Astrocyte of the spinal cord (primary cell): ENCODE measurements around the gene ALB.

Experiments used
- DNase-seq: peaks from one replicate; pipeline ENCODE4 v3.0.0; 2011; ENCODE audit warnings: low read depth, low spot score
- H3K4me3 ChIP-seq: 2 replicates; pipeline ENCODE4 v1.5.1; 2011; ENCODE audit warnings: low read depth, mild to moderate bottlenecking, low read length, moderate library complexity
- in situ Hi-C: cut with HindIII; loops from 2 replicates; pipeline ENCODE4 v1.10.0; 2017; ENCODE audit warnings: low sequenced_read_pairs
- TF ChIP-seq, protein P1 (sequence below): IDR thresholded peaks from 2 replicates; pipeline ENCODE4 v1.5.1; 2012; ENCODE audit warnings: low read depth, mild to moderate bottlenecking, low read length, inconsistent platforms

The ALB gene

DNA sequence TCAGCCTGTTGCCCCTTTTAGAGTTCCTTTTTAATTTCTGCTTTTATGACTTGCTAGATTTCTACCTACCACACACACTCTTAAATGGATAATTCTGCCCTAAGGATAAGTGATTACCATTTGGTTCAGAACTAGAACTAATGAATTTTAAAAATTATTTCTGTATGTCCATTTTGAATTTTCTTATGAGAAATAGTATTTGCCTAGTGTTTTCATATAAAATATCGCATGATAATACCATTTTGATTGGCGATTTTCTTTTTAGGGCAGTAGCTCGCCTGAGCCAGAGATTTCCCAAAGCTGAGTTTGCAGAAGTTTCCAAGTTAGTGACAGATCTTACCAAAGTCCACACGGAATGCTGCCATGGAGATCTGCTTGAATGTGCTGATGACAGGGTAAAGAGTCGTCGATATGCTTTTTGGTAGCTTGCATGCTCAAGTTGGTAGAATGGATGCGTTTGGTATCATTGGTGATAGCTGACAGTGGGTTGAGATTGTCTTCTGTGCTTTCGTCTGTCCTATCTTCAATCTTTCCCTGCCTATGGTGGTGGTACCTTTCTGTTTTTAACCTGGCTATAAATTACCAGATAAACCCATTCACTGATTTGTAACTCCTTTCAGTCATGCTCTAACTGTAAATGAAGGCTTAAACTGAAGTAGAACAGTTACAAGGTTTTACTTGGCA lies 7.8 kb downstream of the ALB start:
- TF ChIP-seq, protein P1, sequence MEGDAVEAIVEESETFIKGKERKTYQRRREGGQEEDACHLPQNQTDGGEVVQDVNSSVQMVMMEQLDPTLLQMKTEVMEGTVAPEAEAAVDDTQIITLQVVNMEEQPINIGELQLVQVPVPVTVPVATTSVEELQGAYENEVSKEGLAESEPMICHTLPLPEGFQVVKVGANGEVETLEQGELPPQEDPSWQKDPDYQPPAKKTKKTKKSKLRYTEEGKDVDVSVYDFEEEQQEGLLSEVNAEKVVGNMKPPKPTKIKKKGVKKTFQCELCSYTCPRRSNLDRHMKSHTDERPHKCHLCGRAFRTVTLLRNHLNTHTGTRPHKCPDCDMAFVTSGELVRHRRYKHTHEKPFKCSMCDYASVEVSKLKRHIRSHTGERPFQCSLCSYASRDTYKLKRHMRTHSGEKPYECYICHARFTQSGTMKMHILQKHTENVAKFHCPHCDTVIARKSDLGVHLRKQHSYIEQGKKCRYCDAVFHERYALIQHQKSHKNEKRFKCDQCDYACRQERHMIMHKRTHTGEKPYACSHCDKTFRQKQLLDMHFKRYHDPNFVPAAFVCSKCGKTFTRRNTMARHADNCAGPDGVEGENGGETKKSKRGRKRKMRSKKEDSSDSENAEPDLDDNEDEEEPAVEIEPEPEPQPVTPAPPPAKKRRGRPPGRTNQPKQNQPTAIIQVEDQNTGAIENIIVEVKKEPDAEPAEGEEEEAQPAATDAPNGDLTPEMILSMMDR, result no peak
- no peak for DNase-seq
- H3K4me3 ChIP-seq, result no peak overlapping the region
- in situ Hi-C loops, result no loop called here

DNA sequence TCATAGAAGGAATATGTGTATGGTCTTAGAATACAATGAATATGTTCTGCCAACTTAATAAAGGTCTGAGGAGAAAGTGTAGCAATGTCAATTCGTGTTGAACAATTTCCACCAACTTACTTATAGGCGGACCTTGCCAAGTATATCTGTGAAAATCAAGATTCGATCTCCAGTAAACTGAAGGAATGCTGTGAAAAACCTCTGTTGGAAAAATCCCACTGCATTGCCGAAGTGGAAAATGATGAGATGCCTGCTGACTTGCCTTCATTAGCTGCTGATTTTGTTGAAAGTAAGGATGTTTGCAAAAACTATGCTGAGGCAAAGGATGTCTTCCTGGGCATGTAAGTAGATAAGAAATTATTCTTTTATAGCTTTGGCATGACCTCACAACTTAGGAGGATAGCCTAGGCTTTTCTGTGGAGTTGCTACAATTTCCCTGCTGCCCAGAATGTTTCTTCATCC lies 9.2 kb downstream of the ALB start:
- no peak for DNase-seq
- in situ Hi-C loops, result no loop called here
- TF ChIP-seq, protein P1, result no peak
- no peak overlapping the region for H3K4me3 ChIP-seq

DNA sequence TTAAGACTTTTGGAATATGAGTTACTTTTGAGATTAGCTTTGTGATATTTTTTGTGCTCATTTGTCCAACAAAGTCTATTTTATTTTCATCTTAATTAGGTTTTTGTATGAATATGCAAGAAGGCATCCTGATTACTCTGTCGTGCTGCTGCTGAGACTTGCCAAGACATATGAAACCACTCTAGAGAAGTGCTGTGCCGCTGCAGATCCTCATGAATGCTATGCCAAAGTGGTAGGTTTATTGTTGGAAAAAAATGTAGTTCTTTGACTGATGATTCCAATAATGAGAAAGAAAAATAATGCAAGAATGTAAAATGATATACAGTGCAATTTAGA lies 10.8 kb downstream of the ALB start:
- TF ChIP-seq, protein P1, result no peak
- H3K4me3 ChIP-seq, result no peak overlapping the region
- in situ Hi-C loops, result no loop called here
- no peak for DNase-seq

DNA sequence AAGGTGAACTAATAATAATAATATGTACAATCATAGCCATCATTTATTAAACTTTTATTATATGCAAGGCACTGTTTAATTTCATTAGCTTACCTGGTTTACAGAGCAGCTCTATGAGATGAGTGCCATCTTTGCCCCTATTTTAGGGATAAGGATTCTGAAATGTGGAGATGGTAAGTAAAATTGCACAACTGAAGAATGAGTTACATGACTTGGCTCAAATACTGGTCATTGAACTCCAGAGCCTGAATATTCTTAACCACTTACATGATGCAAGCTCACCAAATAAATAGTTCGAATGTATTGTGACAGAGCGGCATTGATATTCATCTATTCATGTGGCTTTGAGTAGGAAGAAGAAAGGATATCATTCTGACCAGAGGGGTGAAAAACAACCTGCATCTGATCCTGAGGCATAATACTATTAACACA lies 11.7 kb downstream of the ALB start:
- TF ChIP-seq, protein P1, result no peak
- DNase-seq, result no peak
- in situ Hi-C loops, result no loop called here
- no peak overlapping the region for H3K4me3 ChIP-seq

DNA sequence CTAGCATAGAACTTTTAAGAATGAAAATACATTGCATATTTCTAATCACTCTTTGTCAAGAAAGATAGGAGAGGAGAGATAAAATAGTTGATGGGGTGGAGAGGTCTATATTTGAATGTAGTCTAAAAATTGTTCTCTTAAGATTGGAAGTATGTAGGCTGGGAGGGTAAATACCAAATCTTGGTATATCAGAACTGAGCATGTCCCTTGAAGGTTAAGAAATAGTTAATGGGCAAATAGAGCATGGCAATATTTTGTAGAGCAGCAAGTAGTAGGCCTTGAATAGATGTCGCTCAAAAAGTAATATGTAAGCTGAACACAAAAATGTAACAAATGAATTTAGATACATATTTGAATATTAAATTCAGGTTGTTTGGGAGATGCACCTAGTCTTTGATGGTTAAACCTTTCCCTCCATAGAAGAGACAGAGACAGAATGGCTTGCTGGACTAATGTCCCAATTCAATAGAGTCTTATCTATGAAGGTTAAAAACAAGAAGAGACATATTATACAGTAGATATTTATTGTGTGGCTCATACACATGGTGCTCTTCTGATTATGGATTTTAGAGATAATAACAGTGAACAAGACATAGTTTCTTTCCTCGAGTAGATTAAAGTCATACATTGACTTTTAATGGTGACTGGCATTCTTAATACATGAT lies 12.5 kb downstream of the ALB start:
- no peak for DNase-seq
- in situ Hi-C loops, result no loop called here
- no peak overlapping the region for H3K4me3 ChIP-seq
- TF ChIP-seq, protein P1, result no peak

DNA sequence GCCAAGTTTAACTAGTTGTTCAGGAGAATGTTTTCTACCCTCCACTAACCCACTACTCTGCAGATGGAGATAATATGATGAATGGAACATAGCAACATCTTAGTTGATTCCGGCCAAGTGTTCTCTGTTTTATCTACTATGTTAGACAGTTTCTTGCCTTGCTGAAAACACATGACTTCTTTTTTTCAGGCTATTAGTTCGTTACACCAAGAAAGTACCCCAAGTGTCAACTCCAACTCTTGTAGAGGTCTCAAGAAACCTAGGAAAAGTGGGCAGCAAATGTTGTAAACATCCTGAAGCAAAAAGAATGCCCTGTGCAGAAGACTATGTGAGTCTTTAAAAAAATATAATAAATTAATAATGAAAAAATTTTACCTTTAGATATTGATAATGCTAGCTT lies 13.3 kb downstream of the ALB start:
- in situ Hi-C loops, result no loop called here
- DNase-seq, result no peak
- TF ChIP-seq, protein P1, result no peak
- H3K4me3 ChIP-seq, result no peak overlapping the region
